Stimulated activated naive B cell treated with anti-CD40 and anti-IgM and Interleukin-4, amounts not matched to agents 10 μg/mL and 1 μg/mL and 100 μg/mL, for 72 hours (primary cell): ENCODE measurements around the gene ANK3.

ENCODE experiments used
- ATAC-seq, 2 donors: fragments of 150-1000 bp; cut with Tn5 transposase; replicated peaks; 2 replicates each; pipeline ENCODE4 v1.10.0; 2021; ENCODE audit warnings: moderate library complexity in 1 of 2
- DNase-seq: peaks from one replicate; pipeline ENCODE4 v3.0.0; 2021
- H3K27ac Mint-ChIP-seq: one replicate; pipeline ENCODE4 v1.8.0; 2022; ENCODE audit warnings: mild to moderate bottlenecking, mixed read lengths
- H3K27me3 Mint-ChIP-seq, 2 donors: one replicate each; pipeline ENCODE4 v1.8.0; 2022; ENCODE audit warnings: mixed read lengths in 2 of 2
- H3K36me3 Mint-ChIP-seq, 2 donors: one replicate each; pipeline ENCODE4 v1.8.0; 2022; ENCODE audit warnings: mixed read lengths in 2 of 2, mild to moderate bottlenecking in 1 of 2
- H3K4me1 Mint-ChIP-seq, 2 donors: one replicate each; pipeline ENCODE4 v1.8.0; 2022; ENCODE audit warnings: mixed read lengths in 2 of 2, mild to moderate bottlenecking in 1 of 2
- H3K4me3 Mint-ChIP-seq, 2 donors: one replicate each; pipeline ENCODE4 v1.8.0; 2022; ENCODE audit warnings: mild to moderate bottlenecking in 2 of 2, mixed read lengths in 2 of 2, moderate library complexity in 1 of 2
- H3K9me3 Mint-ChIP-seq, 2 donors: one replicate each; pipeline ENCODE4 v1.8.0; 2022; ENCODE audit warnings: mixed read lengths in 2 of 2, mild to moderate bottlenecking in 1 of 2

ANK3 gene

DNA sequence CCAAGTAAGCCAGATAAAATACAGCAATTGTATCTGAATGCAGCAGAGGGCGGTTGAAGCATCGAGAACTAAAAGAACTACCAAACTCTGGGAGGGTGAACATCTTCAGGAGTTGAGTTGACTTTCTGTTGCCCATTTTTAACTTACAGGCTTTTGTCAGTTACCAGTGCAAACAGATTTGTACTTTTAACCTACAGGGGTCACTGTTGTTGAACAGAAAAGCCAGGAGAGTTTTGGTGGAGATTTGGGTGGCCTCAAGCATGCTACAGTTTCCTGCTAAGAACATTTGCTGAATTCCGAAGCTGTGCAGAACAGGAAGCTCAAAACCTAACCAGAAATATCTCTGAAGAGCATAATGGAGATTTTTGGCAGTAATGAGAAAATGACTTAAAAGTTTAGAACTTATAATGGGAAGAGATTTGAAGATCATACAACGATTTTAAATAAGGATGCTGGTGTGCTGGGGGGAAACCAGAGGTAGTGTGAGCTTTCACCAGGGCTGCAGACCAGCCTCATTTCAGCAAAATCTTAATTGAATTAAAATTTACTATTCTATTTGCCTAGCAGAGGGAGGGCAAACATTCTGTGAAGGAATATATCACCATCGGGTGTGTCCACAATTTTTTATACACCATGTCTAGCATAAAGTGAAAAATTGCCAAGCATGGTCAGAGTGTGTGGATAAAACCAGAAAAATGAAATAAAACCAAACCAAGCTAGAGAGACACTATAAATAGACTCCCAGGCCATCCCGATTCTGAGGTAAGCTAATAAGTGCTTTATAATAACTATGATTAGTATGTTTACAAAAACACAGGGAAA is 274.7 kb downstream of the ANK3 start:
- Mint-ChIP-seq H3K4me1 (no peaks in the 10 kb centered on the region), H3K36me3 (no peaks in the 10 kb centered on the region), H3K27me3 (no peaks in the 10 kb centered on the region), H3K4me3 (no peak overlapping the region), H3K9me3 (no peaks in the 10 kb centered on the region), H3K27ac (no peak overlapping the region)
- ATAC-seq = peak; percentile 68 to 76
- DNase-seq = peak; percentile 7

DNA sequence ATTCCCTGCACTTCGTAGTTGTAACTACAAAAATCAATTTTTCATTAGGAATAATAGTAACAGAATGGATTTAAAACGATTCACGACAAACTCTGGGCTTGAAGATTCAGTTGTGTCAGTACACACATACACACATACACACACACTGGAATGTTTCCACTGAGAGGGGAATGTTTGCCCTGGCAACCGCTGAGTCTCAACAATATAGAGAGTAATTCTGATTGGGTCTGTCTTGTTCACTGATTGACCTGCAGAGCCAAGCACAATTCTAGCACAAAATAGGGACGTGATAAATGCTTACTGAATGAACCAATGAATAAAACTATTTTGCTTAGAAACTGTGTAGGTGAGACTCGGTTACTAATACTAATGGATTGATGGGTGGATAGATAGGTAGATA is 278.9 kb downstream of the ANK3 start:
- no peak for ATAC-seq
- H3K4me1 Mint-ChIP-seq = no peaks in the 10 kb centered on the region
- H3K9me3 Mint-ChIP-seq = no peaks in the 10 kb centered on the region
- H3K36me3 Mint-ChIP-seq = no peaks in the 10 kb centered on the region
- DNase-seq = no peak
- H3K27ac Mint-ChIP-seq = no peak overlapping the region
- H3K27me3 Mint-ChIP-seq = no peaks in the 10 kb centered on the region
- H3K4me3 Mint-ChIP-seq = no peak overlapping the region

GRCh38 chr10:60107308-60107976 is 282.2 kb downstream of the ANK3 start:
- Mint-ChIP-seq H3K4me3 (no peak overlapping the region), H3K27me3 (no peaks in the 10 kb centered on the region), H3K4me1 (no peaks in the 10 kb centered on the region), H3K9me3 (no peaks in the 10 kb centered on the region), H3K36me3 (no peaks in the 10 kb centered on the region), H3K27ac (no peak overlapping the region)
- ATAC-seq = no peak
- no peak for DNase-seq

DNA sequence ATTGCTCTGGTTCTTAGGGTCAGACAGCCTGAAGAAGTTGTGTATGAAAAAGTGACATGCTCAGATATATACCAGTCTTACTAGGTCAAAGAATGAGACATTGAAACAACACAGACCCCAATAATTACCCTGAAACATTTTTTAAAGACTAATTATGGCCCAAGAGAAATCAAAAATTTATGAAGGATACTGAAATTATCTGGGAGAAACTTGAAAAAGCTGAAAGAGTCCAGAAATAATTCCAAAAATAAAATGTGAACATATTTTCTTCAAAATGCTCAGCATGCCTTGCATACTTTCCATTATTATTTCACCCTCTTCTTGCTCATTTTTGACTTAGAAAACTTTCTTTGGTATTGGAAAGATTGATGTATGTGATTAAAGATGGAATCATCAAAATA is 284.4 kb downstream of the ANK3 start:
- no peak overlapping the region for H3K4me3 Mint-ChIP-seq
- no peak overlapping the region for H3K27ac Mint-ChIP-seq
- H3K4me1 Mint-ChIP-seq = no peaks in the 10 kb centered on the region
- H3K9me3 Mint-ChIP-seq = no peaks in the 10 kb centered on the region
- no peak for DNase-seq
- H3K27me3 Mint-ChIP-seq = no peaks in the 10 kb centered on the region
- ATAC-seq = no peak
- no peaks in the 10 kb centered on the region for H3K36me3 Mint-ChIP-seq

DNA sequence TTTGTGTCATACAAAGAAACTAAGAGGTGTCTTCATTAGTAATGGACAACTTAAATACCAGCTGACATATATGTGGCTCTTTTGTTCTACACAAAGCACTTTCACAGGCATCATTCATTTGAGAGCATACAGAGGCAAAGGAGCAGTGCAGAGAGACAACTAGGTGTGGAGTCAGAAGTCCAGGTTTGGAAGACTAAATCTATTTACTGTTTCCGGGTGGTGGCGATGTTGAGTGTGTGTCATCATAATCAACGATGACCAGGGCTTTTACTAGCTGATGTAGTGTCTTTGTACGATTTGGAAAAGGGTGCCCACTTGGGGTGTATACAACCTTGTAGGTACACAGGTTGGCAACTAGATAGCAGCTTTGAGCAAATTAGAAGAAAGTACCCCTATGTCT is 287.9 kb downstream of the ANK3 start:
- no peak for ATAC-seq
- no peaks in the 10 kb centered on the region for H3K9me3 Mint-ChIP-seq
- DNase-seq = no peak
- H3K4me1 Mint-ChIP-seq = peaks cover 0 to 1% of the 10 kb centered on the region in 2 donors
- H3K36me3 Mint-ChIP-seq = no peaks in the 10 kb centered on the region
- peaks cover 0 to 5% of the 10 kb centered on the region in 2 donors for H3K27me3 Mint-ChIP-seq
- H3K27ac Mint-ChIP-seq = no peak overlapping the region
- no peak overlapping the region for H3K4me3 Mint-ChIP-seq

DNA sequence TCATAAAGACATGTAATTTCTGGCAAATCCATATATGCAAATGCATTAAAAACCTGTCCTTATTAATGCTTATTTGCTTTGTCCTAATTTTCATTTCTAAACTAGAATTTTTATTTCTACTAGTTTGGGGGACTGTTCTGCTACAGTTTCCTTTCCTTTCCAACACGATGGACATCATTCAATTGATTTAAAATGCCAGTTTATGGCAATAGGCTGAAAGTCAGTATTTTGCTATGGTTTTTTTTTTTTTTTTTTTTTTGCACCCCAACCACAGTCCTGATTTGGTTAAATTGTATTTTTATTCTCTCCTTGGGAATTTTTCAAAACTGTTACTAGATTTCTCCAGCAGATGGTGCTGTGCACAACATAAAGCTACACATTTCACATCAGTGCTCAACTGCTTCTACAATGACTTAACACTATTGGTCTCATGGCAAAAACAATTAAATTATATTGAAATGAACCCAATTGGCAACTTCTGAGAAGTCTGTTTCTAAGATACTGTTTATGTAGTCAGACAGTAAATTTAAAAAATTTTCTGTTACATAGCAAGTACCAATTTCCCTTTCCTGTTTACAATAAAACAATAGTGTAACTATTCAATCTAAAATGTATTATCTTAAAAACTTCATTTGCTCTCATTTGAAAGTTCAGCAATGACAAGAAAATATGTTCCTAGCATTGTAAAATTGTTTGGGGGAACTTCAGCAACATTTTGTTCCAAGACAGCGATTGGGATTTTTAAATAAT is 289.5 kb downstream of the ANK3 start:
- DNase-seq (no peak), ATAC-seq (peak; percentile 52 to 60)
- no peak overlapping the region for H3K4me3 Mint-ChIP-seq
- no peaks in the 10 kb centered on the region for H3K9me3 Mint-ChIP-seq
- no peaks in the 10 kb centered on the region for H3K36me3 Mint-ChIP-seq
- peaks cover 0 to 5% of the 10 kb centered on the region in 2 donors for H3K27me3 Mint-ChIP-seq
- H3K4me1 Mint-ChIP-seq = peaks cover 0 to 1% of the 10 kb centered on the region in 2 donors
- no peak overlapping the region for H3K27ac Mint-ChIP-seq

DNA sequence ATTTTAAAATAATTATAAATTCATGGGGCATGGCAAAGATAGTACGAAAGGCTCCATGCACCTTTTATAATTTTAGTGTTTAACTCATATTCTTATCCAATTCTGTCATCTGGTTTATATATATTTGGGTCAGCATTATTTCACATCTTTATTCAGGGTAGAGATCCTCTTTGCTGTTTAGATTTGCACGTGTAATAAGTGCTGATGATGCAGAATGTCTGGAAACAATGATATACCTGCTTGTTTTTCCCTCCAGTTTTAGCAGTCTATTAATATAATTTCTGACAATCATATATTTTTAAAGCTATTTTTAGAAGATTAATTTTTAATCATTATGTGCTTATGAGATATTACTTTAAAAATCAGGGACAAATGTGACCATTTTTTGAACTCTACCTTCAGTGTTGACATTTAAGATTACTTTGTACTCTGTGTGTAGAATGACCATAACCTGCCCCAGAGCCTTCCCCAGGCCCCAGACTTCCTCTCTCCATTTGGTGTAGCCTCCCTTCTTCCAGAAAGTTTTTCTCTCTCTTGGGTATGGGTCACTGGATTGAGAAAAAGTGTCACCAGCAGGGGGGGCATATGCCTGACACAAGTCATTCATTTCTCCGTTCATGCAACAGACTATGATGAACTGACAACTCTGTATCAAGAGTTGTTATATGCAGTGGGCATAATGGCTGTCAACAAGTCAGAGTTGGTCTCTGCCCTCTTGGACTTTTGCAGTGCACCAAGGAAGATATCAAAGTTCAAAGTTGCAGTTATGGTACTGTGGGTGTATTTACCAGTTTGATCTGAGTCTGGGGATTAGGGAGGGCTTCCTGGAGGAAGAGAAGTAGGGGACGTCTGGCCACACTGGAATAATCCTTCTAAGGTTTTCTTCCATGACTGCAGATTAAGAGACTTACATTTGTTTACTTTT is 290.7 kb downstream of the ANK3 start:
- Mint-ChIP-seq H3K27me3 (peaks cover 0 to 5% of the 10 kb centered on the region in 2 donors), H3K27ac (no peak overlapping the region)
- DNase-seq = no peak

DNA sequence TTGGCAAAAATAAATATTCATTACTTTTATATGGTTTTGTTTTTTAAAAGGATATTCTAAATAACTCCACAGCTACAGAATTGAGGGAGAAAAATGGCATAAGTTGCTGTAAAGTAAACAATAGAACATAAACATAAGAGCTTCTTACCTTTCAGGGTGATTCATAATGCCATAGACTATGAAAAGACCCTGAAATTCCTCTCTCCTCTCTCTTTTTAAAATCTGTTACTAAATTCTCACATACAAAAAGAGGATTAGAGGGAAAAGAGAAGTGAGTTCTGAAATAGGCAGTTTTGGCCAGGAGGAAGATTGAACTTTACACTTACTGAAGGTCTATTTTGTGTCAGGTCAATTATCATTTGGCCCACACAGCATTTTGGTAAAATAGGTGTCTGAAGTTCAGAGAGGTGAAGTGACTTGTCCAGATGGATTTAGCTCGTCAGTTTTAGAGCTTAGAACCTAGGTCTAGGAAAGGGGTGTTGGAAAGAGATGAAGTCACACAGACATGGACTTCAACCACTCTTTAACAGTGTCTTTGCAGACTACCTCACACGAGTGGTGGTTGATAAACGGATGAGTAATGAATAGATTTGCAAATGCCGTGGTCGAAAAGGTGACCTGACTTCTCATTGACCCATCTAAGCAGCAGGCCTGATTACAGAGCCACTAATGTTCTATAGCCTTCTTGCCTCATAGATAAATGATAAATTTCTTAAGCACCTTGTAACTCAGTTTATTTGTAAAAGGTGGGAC is 292.7 kb downstream of the ANK3 start:
- H3K27me3 Mint-ChIP-seq = peaks cover 0 to 8% of the 10 kb centered on the region in 2 donors
- H3K4me1 Mint-ChIP-seq = peaks cover 6 to 11% of the 10 kb centered on the region in 2 donors
- no peak overlapping the region for H3K27ac Mint-ChIP-seq
- H3K9me3 Mint-ChIP-seq = no peaks in the 10 kb centered on the region
- DNase-seq = no peak
- H3K4me3 Mint-ChIP-seq = no peak overlapping the region
- ATAC-seq = peak in 1 of 2 donors; percentile 23
- no peaks in the 10 kb centered on the region for H3K36me3 Mint-ChIP-seq

More for the DNA sequence above, 290.7 kb downstream of the ANK3 start:
- ATAC-seq = peak in 1 of 2 donors; percentile 23
- peaks cover 0 to 1% of the 10 kb centered on the region in 2 donors for H3K4me1 Mint-ChIP-seq
- H3K4me3 Mint-ChIP-seq = no peak overlapping the region
- no peaks in the 10 kb centered on the region for H3K9me3 Mint-ChIP-seq
- H3K36me3 Mint-ChIP-seq = no peaks in the 10 kb centered on the region

GRCh38 chr10:60093317-60093716 is 296.4 kb downstream of the ANK3 start:
- H3K27me3 Mint-ChIP-seq = peaks cover 0 to 11% of the 10 kb centered on the region in 2 donors
- H3K4me3 Mint-ChIP-seq = no peak overlapping the region
- no peak overlapping the region for H3K27ac Mint-ChIP-seq
- H3K4me1 Mint-ChIP-seq = peaks cover 4 to 11% of the 10 kb centered on the region in 2 donors
- no peaks in the 10 kb centered on the region for H3K9me3 Mint-ChIP-seq
- no peak for DNase-seq
- no peaks in the 10 kb centered on the region for H3K36me3 Mint-ChIP-seq
- peak; percentile 75 to 78 for ATAC-seq

DNA sequence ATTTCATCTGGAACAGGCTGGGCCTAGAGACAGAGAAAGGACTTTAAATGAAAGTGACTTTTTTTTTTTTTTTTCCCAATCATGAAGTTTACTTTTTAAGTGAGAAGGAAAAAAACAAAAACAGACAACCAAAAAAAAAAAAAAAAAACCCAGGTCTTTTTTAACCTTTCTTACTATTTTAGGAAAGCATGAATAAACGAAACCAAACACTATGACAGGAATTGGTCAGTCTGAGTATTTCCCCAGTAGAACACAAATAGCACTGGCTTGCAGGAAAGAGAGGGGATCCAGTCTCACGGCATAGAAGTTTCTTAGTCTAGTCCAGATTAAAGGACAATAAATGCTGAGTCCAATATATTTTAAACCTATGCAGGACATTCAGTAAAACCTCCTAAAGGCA is 302.8 kb downstream of the ANK3 start:
- H3K4me3 Mint-ChIP-seq = no peak overlapping the region
- H3K4me1 Mint-ChIP-seq = no peaks in the 10 kb centered on the region
- peaks cover 0 to 2% of the 10 kb centered on the region in 2 donors for H3K27me3 Mint-ChIP-seq
- no peaks in the 10 kb centered on the region for H3K36me3 Mint-ChIP-seq
- DNase-seq = no peak
- H3K9me3 Mint-ChIP-seq = no peaks in the 10 kb centered on the region
- ATAC-seq = no peak
- no peak overlapping the region for H3K27ac Mint-ChIP-seq

DNA sequence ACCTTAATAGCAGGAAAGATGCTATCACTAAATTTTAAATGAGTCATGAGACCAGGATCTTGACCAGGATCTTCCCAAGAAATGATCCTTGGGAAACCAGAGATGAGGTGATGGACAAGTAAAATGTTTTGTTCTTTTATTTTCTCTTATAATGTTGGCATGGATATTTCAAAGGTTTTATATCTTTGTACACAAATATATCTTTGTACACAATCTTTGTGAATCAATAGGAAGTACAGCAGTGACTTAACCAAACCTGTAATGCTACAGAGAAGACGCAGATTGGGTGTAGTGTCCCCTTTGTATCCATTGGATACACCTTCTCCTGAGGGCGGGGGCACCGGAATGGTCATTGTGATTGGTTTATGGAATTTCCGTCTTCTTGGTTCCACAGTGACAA is 303.3 kb downstream of the ANK3 start:
- no peak for ATAC-seq

GRCh38 chr10:60082744-60083344 is 306.8 kb downstream of the ANK3 start:
- H3K36me3 Mint-ChIP-seq = no peaks in the 10 kb centered on the region
- DNase-seq = no peak
- H3K27ac Mint-ChIP-seq = no peak overlapping the region

More for the DNA sequence above, 303.3 kb downstream of the ANK3 start:
- Mint-ChIP-seq H3K27ac (no peak overlapping the region), H3K27me3 (no peaks in the 10 kb centered on the region), H3K4me3 (no peak overlapping the region), H3K4me1 (no peaks in the 10 kb centered on the region), H3K9me3 (no peaks in the 10 kb centered on the region), H3K36me3 (no peaks in the 10 kb centered on the region)
- no peak for DNase-seq

DNA sequence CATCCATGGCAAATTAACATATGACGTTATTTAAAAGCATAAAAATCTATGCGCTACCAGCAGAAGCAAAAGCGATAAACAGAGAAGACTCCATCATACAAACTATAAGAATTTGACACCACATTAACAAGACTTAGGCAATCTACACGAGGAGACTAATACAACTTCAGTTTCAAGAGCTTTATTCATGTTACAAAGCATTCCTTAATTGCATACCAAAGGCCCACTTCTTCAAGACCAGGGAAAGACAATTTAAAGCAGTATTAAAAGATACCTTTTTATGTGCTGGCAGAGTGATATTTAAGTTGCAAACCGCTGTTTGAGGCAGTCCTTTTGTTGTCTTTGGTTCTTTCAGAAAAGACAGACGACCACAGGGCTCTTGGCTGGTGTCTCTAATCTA is 307.3 kb downstream of the ANK3 start:
- ATAC-seq = no peak
- Mint-ChIP-seq H3K27me3 (no peaks in the 10 kb centered on the region), H3K36me3 (no peaks in the 10 kb centered on the region), H3K9me3 (no peaks in the 10 kb centered on the region), H3K4me3 (no peak overlapping the region), H3K4me1 (peaks cover 0 to 6% of the 10 kb centered on the region in 2 donors), H3K27ac (no peak overlapping the region)
- DNase-seq = no peak

More at GRCh38 chr10:60082744-60083344, 306.8 kb downstream of the ANK3 start:
- Mint-ChIP-seq H3K27me3 (no peaks in the 10 kb centered on the region), H3K4me1 (peaks cover 0 to 6% of the 10 kb centered on the region in 2 donors), H3K4me3 (no peak overlapping the region), H3K9me3 (no peaks in the 10 kb centered on the region)
- no peak for ATAC-seq
